RPMI7951 (cell line): ENCODE data around the gene TRIM46. TPM values are rescaled to one million over a fixed set of nuclear protein-coding genes. Genes with fewer than 3 reads are reported as not detected.
"Not testable (repeated sequence)": the region's sequence is repeated elsewhere in the genome, so short reads cannot be mapped to it uniquely, and the experiment has no call there.

Experiments used
- DNase-seq: peaks from one replicate; pipeline ENCODE4 v3.0.0-alpha.2; 2012; ENCODE audit warnings: low read depth
- total RNA-seq: library from RNA; depleted of rRNA; stranded (reverse); fragments of >200 nt; shearing (Covaris generic); gene quantifications from 2 replicates; pipeline ENCODE4 v1.2.3, GENCODE V29; 2014; rRNA removed

TRIM46 gene
- total RNA-seq, 1 experiment from 2014 or later, result 2.9 TPM

DNA sequence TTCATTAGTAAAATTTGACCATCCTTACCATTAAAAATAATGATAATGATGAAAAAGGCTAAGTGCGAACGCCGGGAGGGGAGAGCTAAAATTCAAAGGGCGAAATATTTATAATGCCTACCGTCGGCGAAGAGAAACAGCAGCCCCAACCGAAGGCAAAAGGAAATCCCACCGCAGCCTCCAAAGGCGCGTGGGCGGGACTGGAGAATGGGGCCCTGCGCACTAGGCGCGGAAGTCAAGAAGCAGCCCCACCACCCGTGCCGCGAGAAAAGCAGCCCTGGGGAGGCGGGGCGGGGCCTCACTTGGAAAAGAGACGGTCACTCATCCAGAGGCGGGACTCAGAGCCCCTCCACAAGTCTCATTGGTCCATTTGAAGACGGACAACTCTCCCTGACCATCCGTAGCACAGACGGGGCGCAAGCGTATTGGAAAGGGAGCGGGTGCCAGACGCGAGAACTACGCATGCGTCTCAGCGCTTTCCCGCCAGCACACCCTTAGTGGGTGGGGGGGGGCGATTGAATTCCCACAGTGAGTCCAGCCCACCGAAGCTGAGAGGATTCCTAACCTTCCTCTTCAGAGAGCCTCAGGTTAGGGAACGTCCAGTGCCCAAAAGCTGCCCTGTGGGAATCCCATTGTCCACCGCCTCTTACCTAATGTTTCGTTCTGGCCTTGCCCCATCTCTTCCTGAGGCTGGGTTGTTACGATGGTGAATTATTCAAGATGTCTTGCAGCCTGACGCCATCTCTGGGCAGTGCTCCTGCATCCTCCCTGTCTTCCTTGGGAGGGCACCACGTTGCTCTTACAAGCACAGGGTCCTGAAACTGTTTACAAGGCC, 53.8 kb downstream of the TRIM46 start:
- peak; percentile 98 for DNase-seq

DNA sequence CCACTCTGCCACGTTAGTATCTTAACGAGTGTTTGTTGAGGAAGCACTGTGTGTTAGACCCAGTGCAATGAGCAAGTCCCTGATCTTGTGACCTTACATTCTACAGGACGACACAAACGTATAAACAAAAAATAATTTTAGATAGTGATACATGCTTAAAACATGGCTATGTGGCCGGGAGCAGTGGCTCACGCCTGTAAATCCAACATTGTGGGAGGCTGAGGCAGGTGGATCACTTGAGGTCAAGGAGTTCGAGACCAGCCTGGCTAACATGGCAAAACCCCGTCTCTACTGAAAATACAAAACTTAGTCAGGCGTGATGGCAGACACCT, 54.4 kb downstream of the TRIM46 start:
- DNase-seq, result no peak

DNA sequence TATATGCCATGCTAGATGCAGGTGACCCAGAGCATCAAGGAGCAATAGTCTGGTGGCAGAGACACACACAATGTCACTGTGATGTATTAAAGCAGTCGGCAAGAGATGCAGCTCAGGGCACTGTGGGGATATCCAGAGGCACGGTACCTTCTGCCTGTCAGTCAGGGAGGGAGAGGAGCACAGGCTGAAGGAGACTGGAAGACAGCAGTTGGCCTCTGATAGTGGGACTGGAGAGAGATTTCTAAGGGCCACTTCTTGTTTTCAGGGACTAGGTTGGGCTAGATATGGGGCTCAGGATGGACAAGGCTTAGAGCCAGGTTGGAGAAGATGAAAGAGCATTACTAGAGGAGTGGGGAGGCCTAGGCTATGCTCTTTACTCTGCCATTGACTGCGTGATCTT, 57.7 kb downstream of the TRIM46 start:
- DNase-seq, result not testable (repeated sequence)

DNA sequence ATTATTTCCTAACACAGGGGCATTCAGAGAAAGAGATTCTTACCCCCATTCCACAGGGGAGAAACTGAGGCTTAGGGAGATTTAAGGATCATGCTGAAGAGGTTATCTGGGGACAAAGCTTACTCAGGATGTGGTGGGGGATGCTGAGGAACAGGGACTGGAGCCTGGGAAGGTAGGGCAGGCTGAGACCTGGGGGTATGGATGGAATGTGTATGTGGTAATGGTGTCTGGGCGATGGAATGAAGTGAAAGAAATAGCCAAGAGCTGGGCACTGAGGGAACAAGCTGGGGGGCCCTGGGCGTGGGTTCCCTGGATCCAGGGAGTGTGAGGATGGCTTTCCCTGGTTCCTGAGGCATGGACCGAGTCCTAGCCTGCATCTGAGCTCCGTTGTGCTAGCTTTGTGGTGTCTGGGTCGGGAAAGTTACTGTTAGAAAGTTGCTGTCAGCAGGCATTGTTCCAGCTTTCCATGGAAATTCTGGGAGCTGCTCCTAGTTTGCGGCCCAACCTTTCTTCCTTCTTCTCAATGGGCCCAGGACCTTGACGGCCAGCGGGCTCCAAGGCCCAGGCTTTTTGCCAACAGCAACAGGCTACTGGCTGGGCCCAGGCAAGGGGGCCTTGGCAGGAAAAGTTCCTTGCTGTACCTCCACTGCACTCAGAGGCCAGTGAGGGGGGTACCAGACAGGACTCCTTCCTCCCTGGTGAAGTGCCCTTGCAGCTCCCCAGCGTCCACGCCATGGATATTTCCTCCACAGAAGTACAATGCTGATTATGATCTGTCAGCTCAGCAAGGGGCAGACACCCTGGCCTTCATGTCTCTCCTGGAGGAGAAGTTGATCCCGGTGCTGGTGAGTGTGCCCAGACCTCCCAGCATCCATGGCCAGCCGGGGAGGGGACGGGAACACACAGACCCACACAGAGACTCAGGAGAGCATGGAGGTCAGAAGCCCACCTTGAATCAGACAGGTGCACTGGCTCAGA, 58.6 kb downstream of the TRIM46 start:
- DNase-seq, result not testable (repeated sequence)

DNA sequence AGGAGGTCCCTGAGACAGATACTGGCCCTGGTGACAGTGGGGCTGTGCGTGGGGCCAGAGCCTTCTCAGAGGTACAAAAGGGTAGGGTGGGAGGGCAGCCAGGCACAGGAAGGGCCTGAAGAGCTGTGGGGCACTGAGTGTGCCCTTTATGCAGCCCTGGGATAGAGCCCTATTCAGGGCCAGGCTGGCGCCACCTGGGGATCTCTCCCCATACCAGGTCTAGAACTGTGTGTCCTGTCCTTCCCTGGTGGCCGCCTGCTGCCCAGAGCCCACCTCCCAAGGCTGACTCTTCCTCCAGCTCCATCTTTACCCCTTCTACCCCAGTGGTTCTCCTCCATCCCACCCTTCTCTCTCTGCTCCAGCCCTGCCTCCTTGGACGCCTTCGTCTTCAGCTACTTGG, 59.9 kb downstream of the TRIM46 start:
- not testable (repeated sequence) for DNase-seq

Other genes starting within 250 kb of the TRIM46 start
- 8.7 and 9.3 TPM in 2 replicates for gene PMVK, start 237.1 kb upstream of the TRIM46 start, total RNA-seq
- 14.7 and 23.3 TPM in 2 replicates for gene PBXIP1, start 217.8 kb upstream of the TRIM46 start, total RNA-seq
- gene PYGO2, start 212.1 kb upstream of the TRIM46 start, total RNA-seq, result 16.1 and 18.4 TPM in 2 replicates
- gene SHC1, start 203.1 kb upstream of the TRIM46 start, total RNA-seq, result 111 and 115 TPM in 2 replicates
- gene CKS1B, start 199.2 kb upstream of the TRIM46 start, total RNA-seq, result 344 and 400 TPM in 2 replicates
- 22.5 and 26.0 TPM in 2 replicates for gene FLAD1, start 190.5 kb upstream of the TRIM46 start, total RNA-seq
- 1.7 TPM in 1 of 2 replicates, not detected in the other for gene LENEP, start 180.3 kb upstream of the TRIM46 start, total RNA-seq
- gene ZBTB7B, start 171.0 kb upstream of the TRIM46 start, total RNA-seq, result 4.9 and 6.9 TPM in 2 replicates
- not detected in 2 replicates for gene DCST2, start 140.1 kb upstream of the TRIM46 start, total RNA-seq
- gene DCST1, start 140.0 kb upstream of the TRIM46 start, total RNA-seq, result not detected in 2 replicates
- 30.6 and 31.8 TPM in 2 replicates for gene ADAM15, start 122.5 kb upstream of the TRIM46 start, total RNA-seq
- 4.7 and 5.8 TPM in 2 replicates for gene EFNA4, start 110.1 kb upstream of the TRIM46 start, total RNA-seq
- gene EFNA3, start 95.0 kb upstream of the TRIM46 start, total RNA-seq, result 0.48 and 0.68 TPM in 2 replicates
- gene EFNA1, start 46.0 kb upstream of the TRIM46 start, total RNA-seq, result 0.59 and 2.5 TPM in 2 replicates
- gene SLC50A1, start 38.0 kb upstream of the TRIM46 start, total RNA-seq, result 24.2 and 32.5 TPM in 2 replicates
- 65.8 and 168 TPM in 2 replicates for gene DPM3, start 33.3 kb upstream of the TRIM46 start, total RNA-seq
- 169 and 172 TPM in 2 replicates for gene KRTCAP2, start 545 bp upstream of the TRIM46 start, total RNA-seq
- 4.1 and 8.1 TPM in 2 replicates for gene THBS3, start 34.0 kb downstream of the TRIM46 start, total RNA-seq
- 88.3 and 97.7 TPM in 2 replicates for gene MTX1, start 34.8 kb downstream of the TRIM46 start, total RNA-seq
- gene ENTREP3, start 81.6 kb downstream of the TRIM46 start, total RNA-seq, result 3.2 and 4.2 TPM in 2 replicates
- gene SCAMP3, start 88.5 kb downstream of the TRIM46 start, total RNA-seq, result 69.0 and 73.9 TPM in 2 replicates
- 13.1 and 20.8 TPM in 2 replicates for gene CLK2, start 99.7 kb downstream of the TRIM46 start, total RNA-seq
- 0.36 and 0.59 TPM in 2 replicates for gene HCN3, start 103.6 kb downstream of the TRIM46 start, total RNA-seq
- not detected in 2 replicates for gene PKLR, start 127.6 kb downstream of the TRIM46 start, total RNA-seq
- gene FDPS, start 135.0 kb downstream of the TRIM46 start, total RNA-seq, result 148 and 166 TPM in 2 replicates
- 25.1 and 26.2 TPM in 2 replicates for gene RUSC1, start 147.0 kb downstream of the TRIM46 start, total RNA-seq